OCI-LY1 (cell line): ENCODE results near the gene GRIN2A.

Experiments
- CTCF ChIP-seq: fragments of 200-600 bp; sonication (generic), shearing (Covaris generic); IDR thresholded peaks from 2 replicates; pipeline ENCODE4 v1.5.1; 2017; ENCODE audit warnings: mild to moderate bottlenecking, antibody characterized with exemption, low read length, moderate library complexity, mixed read lengths
- EZH2 ChIP-seq: fragments of 200-600 bp; sonication (generic), shearing (Covaris generic); IDR thresholded peaks from 2 replicates; pipeline ENCODE4 v1.8.0; 2017; ENCODE audit warnings: borderline replicate concordance, mixed run types, mild to moderate bottlenecking, antibody characterized with exemption, low read length, moderate library complexity, mixed read lengths

GRCh38 chr16:9780831-9781230 is 401.4 kb downstream of the GRIN2A start:
- TF ChIP-seq CTCF (no peak), EZH2 (no peak)
